T-helper 22 cell (primary cell): ENCODE measurements around the gene MS4A13.
"Not testable (repeated sequence)": the region's sequence is repeated elsewhere in the genome, so short reads cannot be mapped to it uniquely, and the experiment has no call there.

Source experiments
- DNase-seq: peaks from one replicate; pipeline ENCODE4 v3.0.0-alpha.2; 2020; ENCODE audit warnings: low read depth

Gene MS4A13

DNA sequence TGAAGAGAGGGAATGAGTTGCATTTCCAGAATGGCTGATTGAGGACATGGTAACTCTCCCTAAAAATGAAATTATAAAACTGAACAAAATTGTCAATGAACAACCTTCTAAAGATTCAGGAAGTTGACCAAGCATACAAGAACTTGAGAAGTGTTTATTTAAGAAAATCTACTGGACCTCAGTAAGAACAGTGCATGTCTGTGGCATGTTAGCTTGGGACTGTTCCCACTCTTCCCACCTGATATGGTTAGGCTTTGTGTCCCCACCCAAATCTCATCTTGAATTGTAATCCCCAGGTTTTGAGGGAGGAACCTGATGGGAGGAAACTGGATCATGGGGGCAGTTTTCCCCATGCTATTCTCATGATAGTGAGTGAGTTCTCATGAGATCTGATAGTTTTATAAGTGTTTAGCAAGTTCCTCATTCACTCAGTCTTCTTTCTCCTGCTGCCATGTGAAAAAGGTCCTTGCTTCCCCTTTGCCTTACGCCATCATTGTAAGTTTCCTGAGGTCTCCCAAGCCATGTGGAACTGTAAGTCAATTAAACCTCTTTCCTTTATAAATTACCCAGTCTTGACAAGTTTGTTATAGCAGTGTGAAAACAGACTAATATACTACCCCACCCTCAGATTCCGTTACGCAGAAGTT lies 15.4 kb downstream of the MS4A13 start:
- DNase-seq = no peak

DNA sequence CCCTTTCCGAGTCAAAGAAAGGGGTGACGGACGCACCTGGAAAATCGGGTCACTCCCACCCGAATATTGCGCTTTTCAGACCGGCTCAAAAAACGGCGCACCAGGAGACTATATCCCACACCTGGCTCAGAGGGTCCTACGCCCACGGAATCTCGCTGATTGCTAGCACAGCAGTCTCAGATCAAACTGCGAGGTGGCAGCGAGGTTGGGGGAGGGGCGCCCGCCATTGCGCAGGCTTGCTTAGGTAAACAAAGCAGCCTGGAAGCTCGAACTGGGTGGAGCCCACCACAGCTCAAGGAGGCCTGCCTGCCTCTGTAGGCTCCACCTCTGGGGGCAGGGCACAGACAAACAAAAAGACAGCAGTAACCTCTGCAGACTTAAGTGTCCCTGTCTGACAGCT lies 17.2 kb downstream of the MS4A13 start:
- DNase-seq = not testable (repeated sequence)

DNA sequence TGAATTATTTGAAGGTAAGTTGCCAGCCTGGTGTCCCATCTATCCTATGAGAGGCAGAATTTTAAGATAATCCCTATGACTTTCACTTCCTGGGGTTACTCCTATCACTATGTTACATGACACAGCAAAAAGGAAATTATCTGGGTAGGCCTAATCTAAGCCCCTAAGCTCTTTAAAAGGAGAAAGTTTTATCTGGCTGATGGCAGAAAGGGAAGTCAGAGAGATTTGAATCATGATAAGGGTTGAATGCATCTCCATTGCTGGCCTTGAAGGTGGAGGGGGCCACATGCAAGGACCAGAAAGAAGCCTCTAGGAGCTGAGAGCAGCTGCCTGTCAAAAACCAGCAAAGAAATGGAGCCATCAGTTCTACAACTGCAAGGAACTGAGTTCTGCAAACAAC lies 23.4 kb downstream of the MS4A13 start:
- not testable (repeated sequence) for DNase-seq

DNA sequence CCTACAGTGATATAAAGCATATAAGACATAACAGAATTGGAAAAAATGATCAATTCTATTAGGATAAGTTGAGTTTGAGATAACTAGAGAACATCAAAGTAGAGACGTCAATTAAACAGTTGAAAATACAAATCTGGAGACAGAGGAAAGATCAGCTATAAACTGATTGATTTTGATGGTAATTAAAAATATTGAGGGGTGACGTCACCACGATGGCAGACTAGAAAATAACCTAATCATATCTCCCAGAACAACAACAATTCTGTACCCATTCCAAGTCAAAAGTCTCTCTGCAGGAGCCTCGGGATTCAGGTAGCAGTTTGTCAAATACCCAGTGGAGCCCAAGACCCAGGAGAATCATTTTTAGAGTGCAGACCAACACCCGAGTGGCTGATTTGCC lies 28.9 kb downstream of the MS4A13 start:
- no peak for DNase-seq

DNA sequence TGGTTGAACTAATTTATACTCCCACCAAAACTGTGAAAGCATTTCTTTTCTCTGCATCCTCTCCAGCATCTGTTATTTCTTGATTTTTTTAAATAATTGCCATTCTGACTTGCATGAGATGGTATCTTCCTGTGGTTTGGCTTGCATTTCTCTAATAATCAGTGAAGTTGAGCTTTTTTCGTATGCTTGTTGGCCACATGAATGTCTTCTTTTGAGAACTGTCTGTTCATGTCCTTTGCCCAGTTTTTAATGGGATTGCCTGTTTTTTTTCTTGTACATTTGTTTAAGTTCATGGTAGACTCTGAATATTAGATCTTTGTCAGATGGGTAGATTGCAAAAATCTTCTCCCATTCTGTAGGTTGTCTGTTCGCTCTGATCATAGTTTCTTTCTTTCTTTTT lies 46.1 kb downstream of the MS4A13 start:
- no peak for DNase-seq

DNA sequence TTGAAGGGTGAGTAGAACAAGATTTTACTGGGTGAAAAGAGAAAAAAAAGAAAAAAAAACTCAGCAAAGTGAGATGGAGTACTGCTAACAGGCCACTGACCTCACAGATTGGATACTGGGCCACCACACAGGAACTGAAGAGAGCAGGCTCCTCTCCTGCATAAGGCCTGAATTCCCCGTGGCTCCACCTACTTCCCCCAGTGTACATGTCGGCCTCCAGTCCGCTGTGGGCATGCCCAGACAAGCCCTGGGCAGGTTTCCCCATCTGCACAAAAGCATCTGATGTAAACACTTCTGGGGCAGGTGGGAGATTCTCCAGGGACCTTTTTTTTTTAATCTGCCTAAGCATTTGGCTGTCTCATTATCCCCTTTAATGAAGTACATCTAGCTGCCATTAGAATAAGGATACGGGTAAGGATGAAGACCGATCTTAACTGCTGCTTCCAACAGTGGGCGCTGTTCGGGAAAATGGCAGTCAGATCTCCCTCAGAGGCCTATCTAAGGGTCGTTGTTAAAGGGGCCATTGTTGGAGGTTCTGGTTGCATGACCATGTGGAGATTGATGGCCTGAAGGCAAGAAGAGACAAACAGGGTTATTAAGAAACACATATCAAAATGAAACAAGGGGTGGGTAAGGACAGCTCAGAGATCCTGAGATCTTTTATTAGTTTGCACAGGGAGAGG lies 48.5 kb downstream of the MS4A13 start:
- DNase-seq = no peak

DNA sequence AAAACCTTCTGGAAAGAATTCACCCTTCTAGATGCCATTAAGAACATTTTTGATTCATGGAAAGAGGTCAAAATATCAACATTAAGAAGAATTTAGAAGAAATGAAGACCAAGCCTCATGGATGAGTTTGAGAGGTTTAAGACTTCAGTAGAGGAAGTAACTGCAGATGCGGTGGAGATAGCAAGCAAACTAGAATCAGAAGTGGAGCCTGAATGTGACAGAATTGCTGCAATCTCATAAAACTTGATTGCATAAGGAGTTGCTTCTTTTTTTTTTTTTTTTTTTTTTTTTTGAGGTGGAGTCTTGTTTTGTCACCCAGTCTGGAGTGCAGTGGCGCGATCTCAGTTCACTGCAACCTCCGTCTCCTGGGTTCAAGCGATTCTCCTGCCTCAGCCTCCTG lies 51.6 kb downstream of the MS4A13 start:
- DNase-seq = no peak

DNA sequence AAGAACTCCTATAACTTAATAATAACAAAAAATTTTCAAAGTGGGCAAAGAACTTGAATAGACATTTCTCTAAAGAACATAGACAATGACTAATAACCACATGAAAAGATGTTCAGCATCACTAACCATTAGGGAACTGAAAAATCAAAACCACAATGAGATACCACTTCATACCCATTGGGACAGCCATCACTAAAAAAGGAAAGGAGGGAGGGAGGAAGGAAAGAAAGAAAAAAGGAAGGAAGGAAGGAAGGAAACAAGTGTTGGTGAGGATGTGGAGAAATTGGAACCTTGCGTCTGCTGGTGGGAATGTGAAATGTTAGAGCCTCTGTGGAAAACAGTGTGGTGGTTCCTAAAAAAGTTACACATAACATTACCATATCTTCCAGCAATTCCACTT lies 55.8 kb downstream of the MS4A13 start:
- DNase-seq = no peak

DNA sequence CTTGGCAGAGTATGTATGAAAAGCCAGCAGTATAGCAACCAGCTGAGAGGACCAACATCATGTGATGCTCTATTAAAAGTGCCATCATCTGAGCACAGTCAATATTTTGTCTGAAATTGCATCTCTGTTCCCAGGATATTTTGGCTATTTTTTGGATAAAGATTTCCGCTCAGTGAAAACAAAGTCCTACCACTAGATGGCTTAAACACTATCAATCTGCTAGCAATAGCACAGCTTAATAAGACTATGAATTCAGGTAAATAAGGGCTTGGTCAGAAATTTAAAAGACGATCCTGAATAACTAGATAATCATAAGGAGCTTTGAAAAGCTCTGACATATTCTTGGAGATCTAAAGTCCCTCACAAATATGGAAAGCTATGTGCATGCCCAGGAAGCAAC lies 74.4 kb downstream of the MS4A13 start:
- DNase-seq = no peak
